Measurements from ENCODE around the gene MSANTD1. TPM values are rescaled to one million over a fixed set of nuclear protein-coding genes. Genes with fewer than 3 reads are reported as not detected.

MSANTD1 gene
- total RNA-seq, 1 experiment from 2014 or later = 1.4 TPM

DNA sequence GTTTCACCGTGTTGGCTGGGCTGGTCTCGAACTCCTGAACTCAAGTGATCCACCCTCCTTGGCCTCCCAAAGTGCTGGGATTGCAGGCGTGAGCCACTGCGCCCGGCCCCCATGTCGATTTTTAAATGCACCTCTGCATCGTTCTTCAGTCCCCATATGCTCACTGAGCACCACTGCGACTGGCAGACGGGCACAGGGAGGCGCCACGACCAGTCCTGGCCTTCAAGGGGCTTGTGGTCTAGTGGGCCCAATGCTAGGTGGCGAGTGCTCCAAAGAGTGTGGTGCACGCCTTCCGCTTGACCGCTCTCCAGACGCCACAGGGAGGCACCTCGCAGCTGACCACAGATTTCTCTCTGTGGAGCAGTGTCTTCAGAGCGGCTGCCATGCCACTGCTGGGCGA is 11.7 kb upstream of the MSANTD1 start:
- Mint-ChIP-seq H3K27me3 (ENCODE audit: unreplicated experiment) (no peaks in the 10 kb centered on the region), H3K4me1 (ENCODE audit: low read depth, unreplicated experiment) (no peaks in the 10 kb centered on the region), H3K9me3 (ENCODE audit: low read depth, unreplicated experiment) (no peaks in the 10 kb centered on the region), H3K27ac (ENCODE audit: unreplicated experiment) (no peak overlapping the region), H3K4me3 (ENCODE audit: low read depth, unreplicated experiment) (no peak overlapping the region), H3K36me3 (ENCODE audit: insufficient read depth, unreplicated experiment) (peaks cover 5% of the 10 kb centered on the region)
- CTCF ChIA-PET = no interaction called here
- DNase-seq = no peak
- intact Hi-C loops (cut with micrococcal nuclease; ENCODE audit: unreplicated experiment) = no loop called here
- BruUV-seq (replicated peaks) = no TSS peak
- TF ChIP-seq, protein P1, sequence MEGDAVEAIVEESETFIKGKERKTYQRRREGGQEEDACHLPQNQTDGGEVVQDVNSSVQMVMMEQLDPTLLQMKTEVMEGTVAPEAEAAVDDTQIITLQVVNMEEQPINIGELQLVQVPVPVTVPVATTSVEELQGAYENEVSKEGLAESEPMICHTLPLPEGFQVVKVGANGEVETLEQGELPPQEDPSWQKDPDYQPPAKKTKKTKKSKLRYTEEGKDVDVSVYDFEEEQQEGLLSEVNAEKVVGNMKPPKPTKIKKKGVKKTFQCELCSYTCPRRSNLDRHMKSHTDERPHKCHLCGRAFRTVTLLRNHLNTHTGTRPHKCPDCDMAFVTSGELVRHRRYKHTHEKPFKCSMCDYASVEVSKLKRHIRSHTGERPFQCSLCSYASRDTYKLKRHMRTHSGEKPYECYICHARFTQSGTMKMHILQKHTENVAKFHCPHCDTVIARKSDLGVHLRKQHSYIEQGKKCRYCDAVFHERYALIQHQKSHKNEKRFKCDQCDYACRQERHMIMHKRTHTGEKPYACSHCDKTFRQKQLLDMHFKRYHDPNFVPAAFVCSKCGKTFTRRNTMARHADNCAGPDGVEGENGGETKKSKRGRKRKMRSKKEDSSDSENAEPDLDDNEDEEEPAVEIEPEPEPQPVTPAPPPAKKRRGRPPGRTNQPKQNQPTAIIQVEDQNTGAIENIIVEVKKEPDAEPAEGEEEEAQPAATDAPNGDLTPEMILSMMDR (IDR thresholded peaks at IDR 0.05; ENCODE audit: unreplicated experiment) = no peak

DNA sequence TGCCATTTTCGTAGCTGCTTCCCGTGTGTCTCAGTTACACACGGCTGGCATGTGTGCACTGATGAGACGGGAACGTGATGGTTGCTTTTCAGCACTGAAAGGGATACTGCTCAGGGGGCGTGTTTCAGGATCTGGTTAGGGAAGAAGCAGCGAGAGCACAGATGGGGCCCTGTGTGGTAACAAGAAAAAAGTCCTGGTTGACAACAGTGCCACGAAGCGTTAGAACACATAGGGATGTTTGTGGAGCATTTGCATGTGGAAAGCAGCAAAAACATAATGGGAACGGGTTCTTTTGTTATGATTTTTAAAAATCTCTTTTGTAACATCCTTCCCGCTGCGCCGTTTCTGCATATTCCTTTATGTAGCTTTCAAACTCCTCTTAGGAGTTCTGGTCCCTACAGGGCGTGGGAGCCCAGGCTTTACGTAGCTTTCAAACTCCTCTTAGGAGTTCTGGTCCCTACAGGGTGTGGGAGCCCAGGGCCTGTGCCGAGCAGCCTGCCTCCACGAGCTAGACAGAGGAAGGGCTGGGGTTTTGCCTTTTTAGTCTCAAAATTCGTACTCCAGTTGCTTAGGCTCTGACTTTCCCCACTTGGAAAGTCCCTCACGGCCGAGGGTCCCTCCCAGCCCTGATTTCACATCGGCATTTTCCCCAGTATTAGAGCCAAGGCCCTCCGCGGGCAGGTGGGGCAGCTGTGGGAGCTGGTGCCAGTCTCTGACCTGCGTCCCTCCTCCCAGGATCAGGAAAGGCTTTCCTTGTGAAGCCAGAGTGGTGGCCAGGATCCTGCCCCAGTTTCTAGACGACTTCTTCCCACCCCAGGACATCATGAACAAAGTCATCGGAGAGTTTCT is 11.0 kb upstream of the MSANTD1 start:
- intact Hi-C loops (cut with micrococcal nuclease; ENCODE audit: unreplicated experiment) = no loop called here
- Mint-ChIP-seq H3K9me3 (ENCODE audit: low read depth, unreplicated experiment) (no peaks in the 10 kb centered on the region), H3K36me3 (ENCODE audit: insufficient read depth, unreplicated experiment) (peaks cover 5% of the 10 kb centered on the region), H3K4me1 (ENCODE audit: low read depth, unreplicated experiment) (no peaks in the 10 kb centered on the region), H3K27ac (ENCODE audit: unreplicated experiment) (no peak overlapping the region), H3K4me3 (ENCODE audit: low read depth, unreplicated experiment) (no peak overlapping the region), H3K27me3 (ENCODE audit: unreplicated experiment) (no peaks in the 10 kb centered on the region)
- CTCF ChIA-PET = no interaction called here
- TF ChIP-seq, protein P1 (IDR thresholded peaks at IDR 0.05; ENCODE audit: unreplicated experiment) = no peak
- BruUV-seq (replicated peaks) = no TSS peak
- DNase-seq = no peak

DNA sequence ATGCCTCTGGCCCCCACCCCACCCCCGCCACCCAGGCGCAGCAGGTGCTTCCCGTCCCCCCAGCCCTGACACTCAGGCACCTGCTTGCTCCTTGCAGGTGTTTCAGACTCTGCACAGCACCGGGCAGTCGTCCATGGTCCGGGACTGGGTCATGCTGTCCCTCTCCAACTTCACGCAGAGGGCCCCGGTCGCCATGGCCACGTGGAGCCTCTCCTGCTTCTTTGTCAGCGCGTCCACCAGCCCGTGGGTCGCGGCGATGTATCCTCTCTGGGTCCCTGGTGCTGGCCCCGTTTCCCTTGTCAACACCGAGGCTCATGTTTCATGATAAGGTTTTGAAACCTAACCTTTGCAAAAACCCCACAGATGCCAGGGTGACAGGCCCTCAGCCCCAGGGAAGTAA is 10.2 kb upstream of the MSANTD1 start:
- TF ChIP-seq, protein P1 (IDR thresholded peaks at IDR 0.05; ENCODE audit: unreplicated experiment) = no peak
- H3K9me3 Mint-ChIP-seq (ENCODE audit: low read depth, unreplicated experiment) = no peaks in the 10 kb centered on the region
- H3K27ac Mint-ChIP-seq (ENCODE audit: unreplicated experiment) = no peak overlapping the region
- peaks cover 10% of the 10 kb centered on the region for H3K36me3 Mint-ChIP-seq (ENCODE audit: insufficient read depth, unreplicated experiment)
- H3K4me1 Mint-ChIP-seq (ENCODE audit: low read depth, unreplicated experiment) = no peaks in the 10 kb centered on the region
- H3K4me3 Mint-ChIP-seq (ENCODE audit: low read depth, unreplicated experiment) = no peak overlapping the region
- BruUV-seq (replicated peaks) = no TSS peak
- no peak for DNase-seq
- CTCF ChIA-PET = no interaction called here
- no peaks in the 10 kb centered on the region for H3K27me3 Mint-ChIP-seq (ENCODE audit: unreplicated experiment)
- intact Hi-C loops (cut with micrococcal nuclease; ENCODE audit: unreplicated experiment) = no loop called here

DNA sequence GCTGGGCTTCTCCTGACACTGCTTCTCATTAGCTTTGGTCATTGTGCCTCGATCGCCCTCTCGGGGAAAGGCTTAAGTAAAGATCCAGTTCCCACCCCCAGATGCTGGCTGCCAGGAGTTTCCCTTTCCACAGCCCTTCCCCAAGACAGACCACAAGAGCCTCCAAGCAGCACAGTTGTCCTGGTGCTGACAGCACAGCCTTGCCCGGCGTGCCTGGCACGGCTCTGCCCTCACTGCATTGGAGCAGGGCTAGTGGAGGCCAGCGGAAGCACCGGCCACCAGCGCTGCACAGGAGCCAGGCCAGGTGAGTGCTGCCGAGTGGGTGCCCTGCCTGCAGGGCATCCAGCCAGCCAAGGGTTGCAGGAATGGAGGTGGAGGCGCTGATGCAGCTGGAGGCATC is 9.7 kb upstream of the MSANTD1 start:
- Mint-ChIP-seq H3K27me3 (ENCODE audit: unreplicated experiment) (no peaks in the 10 kb centered on the region), H3K9me3 (ENCODE audit: low read depth, unreplicated experiment) (no peaks in the 10 kb centered on the region), H3K4me1 (ENCODE audit: low read depth, unreplicated experiment) (no peaks in the 10 kb centered on the region), H3K4me3 (ENCODE audit: low read depth, unreplicated experiment) (no peak overlapping the region), H3K36me3 (ENCODE audit: insufficient read depth, unreplicated experiment) (peaks cover 10% of the 10 kb centered on the region), H3K27ac (ENCODE audit: unreplicated experiment) (no peak overlapping the region)
- no peak for DNase-seq
- intact Hi-C loops (cut with micrococcal nuclease; ENCODE audit: unreplicated experiment) = no loop called here
- CTCF ChIA-PET = no interaction called here
- BruUV-seq (replicated peaks) = no TSS peak
- TF ChIP-seq, protein P1 (IDR thresholded peaks at IDR 0.05; ENCODE audit: unreplicated experiment) = no peak

All from Calu3 (cell line).